H1 (cell line): ENCODE data around the gene MAGI1. TPM values are rescaled to one million over a fixed set of nuclear protein-coding genes. Genes with fewer than 3 reads are reported as not detected.

Source experiments
- JUND ChIP-seq: IDR thresholded peaks from 2 replicates; pipeline ENCODE4 v1.6.1; 2011; ENCODE audit warnings: mild to moderate bottlenecking, improper control_type of control experiment, low read length
- NRF1 ChIP-seq: IDR thresholded peaks from 2 replicates; pipeline ENCODE4 v1.6.1; 2011; ENCODE audit warnings: mild to moderate bottlenecking, low read depth, low read length, improper control_type of control experiment
- polyA plus RNA-seq, 7 experiments: library from polyadenylated mRNA; depleted of rRNA in 3 of 7; stranded (reverse) in 5 of 7; unstranded in 2 of 7; fragments of >200 nt in 5 of 7; fragments of 200-250 nt in 2 of 7; gene quantifications; 1 replicate in 5 of 7; 2 replicates in 1 of 7; 4 replicates in 1 of 7; pipeline versions ENCODE4 v1.2.1 to v1.2.3, GENCODE V29; 2011 to 2013; ENCODE audit warnings: missing spikeins in 2 of 7, mixed read lengths in 2 of 7
- total RNA-seq: library from RNA; stranded (reverse); fragmentation: NEBNext Ultra II Directional; extraction: Animal tissue kit (Norgen Biotek cat#: 25700); gene quantifications from 2 replicates; pipeline ENCODE4 v1.2.1, GENCODE V29; 2021
- TF ChIP-seq, protein P1 (sequence below): fragments of 300-600 bp; sonication (generic); IDR thresholded peaks from 2 replicates; pipeline ENCODE4 v1.7.1; 2012; ENCODE audit warnings: low read length, moderate library complexity, mild to moderate bottlenecking, inconsistent platforms; ENCODE audit not compliant: insufficient replicate concordance

MAGI1 gene
- total and polyA plus RNA-seq, 2 of the 8 experiments (the other 6 are each of a cell fraction or from before 2014, with no cell fraction given): 19.8 to 78.0 TPM

GRCh38 chr3:65563861-65564260 is 474.9 kb downstream of the MAGI1 start (continued):
- TF ChIP-seq, protein P1, sequence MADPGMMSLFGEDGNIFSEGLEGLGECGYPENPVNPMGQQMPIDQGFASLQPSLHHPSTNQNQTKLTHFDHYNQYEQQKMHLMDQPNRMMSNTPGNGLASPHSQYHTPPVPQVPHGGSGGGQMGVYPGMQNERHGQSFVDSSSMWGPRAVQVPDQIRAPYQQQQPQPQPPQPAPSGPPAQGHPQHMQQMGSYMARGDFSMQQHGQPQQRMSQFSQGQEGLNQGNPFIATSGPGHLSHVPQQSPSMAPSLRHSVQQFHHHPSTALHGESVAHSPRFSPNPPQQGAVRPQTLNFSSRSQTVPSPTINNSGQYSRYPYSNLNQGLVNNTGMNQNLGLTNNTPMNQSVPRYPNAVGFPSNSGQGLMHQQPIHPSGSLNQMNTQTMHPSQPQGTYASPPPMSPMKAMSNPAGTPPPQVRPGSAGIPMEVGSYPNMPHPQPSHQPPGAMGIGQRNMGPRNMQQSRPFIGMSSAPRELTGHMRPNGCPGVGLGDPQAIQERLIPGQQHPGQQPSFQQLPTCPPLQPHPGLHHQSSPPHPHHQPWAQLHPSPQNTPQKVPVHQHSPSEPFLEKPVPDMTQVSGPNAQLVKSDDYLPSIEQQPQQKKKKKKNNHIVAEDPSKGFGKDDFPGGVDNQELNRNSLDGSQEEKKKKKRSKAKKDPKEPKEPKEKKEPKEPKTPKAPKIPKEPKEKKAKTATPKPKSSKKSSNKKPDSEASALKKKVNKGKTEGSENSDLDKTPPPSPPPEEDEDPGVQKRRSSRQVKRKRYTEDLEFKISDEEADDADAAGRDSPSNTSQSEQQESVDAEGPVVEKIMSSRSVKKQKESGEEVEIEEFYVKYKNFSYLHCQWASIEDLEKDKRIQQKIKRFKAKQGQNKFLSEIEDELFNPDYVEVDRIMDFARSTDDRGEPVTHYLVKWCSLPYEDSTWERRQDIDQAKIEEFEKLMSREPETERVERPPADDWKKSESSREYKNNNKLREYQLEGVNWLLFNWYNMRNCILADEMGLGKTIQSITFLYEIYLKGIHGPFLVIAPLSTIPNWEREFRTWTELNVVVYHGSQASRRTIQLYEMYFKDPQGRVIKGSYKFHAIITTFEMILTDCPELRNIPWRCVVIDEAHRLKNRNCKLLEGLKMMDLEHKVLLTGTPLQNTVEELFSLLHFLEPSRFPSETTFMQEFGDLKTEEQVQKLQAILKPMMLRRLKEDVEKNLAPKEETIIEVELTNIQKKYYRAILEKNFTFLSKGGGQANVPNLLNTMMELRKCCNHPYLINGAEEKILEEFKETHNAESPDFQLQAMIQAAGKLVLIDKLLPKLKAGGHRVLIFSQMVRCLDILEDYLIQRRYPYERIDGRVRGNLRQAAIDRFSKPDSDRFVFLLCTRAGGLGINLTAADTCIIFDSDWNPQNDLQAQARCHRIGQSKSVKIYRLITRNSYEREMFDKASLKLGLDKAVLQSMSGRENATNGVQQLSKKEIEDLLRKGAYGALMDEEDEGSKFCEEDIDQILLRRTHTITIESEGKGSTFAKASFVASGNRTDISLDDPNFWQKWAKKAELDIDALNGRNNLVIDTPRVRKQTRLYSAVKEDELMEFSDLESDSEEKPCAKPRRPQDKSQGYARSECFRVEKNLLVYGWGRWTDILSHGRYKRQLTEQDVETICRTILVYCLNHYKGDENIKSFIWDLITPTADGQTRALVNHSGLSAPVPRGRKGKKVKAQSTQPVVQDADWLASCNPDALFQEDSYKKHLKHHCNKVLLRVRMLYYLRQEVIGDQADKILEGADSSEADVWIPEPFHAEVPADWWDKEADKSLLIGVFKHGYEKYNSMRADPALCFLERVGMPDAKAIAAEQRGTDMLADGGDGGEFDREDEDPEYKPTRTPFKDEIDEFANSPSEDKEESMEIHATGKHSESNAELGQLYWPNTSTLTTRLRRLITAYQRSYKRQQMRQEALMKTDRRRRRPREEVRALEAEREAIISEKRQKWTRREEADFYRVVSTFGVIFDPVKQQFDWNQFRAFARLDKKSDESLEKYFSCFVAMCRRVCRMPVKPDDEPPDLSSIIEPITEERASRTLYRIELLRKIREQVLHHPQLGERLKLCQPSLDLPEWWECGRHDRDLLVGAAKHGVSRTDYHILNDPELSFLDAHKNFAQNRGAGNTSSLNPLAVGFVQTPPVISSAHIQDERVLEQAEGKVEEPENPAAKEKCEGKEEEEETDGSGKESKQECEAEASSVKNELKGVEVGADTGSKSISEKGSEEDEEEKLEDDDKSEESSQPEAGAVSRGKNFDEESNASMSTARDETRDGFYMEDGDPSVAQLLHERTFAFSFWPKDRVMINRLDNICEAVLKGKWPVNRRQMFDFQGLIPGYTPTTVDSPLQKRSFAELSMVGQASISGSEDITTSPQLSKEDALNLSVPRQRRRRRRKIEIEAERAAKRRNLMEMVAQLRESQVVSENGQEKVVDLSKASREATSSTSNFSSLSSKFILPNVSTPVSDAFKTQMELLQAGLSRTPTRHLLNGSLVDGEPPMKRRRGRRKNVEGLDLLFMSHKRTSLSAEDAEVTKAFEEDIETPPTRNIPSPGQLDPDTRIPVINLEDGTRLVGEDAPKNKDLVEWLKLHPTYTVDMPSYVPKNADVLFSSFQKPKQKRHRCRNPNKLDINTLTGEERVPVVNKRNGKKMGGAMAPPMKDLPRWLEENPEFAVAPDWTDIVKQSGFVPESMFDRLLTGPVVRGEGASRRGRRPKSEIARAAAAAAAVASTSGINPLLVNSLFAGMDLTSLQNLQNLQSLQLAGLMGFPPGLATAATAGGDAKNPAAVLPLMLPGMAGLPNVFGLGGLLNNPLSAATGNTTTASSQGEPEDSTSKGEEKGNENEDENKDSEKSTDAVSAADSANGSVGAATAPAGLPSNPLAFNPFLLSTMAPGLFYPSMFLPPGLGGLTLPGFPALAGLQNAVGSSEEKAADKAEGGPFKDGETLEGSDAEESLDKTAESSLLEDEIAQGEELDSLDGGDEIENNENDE: no peak
- TF ChIP-seq JUND (no peak), NRF1 (no peak)
